GM23338 (cell line): ENCODE data around the gene MARCHF10.

Experiments
- EZH2 ChIP-seq: fragments of 200-600 bp; sonication (generic); IDR thresholded peaks from one replicate; pipeline ENCODE4 v1.8.0; 2017; ENCODE audit warnings: antibody characterized with exemption, mild to moderate bottlenecking, low read depth; ENCODE audit not compliant: unreplicated experiment
- JUNB ChIP-seq: IDR thresholded peaks from one replicate; pipeline ENCODE4 v1.6.1; 2016; ENCODE audit warnings: antibody characterized with exemption; ENCODE audit not compliant: unreplicated experiment
- POLR2AphosphoS5 ChIP-seq: IDR thresholded peaks from 2 replicates; pipeline ENCODE4 v1.6.1; 2016; ENCODE audit warnings: antibody characterized with exemption, low read depth

GRCh38 chr17:62855156-62855555 lies 47.0 kb upstream of the MARCHF10 start:
- TF ChIP-seq POLR2AphosphoS5 (no peak), EZH2 (no peak), JUNB (no peak)
